ENCODE data around the gene LAMA5.

DNA sequence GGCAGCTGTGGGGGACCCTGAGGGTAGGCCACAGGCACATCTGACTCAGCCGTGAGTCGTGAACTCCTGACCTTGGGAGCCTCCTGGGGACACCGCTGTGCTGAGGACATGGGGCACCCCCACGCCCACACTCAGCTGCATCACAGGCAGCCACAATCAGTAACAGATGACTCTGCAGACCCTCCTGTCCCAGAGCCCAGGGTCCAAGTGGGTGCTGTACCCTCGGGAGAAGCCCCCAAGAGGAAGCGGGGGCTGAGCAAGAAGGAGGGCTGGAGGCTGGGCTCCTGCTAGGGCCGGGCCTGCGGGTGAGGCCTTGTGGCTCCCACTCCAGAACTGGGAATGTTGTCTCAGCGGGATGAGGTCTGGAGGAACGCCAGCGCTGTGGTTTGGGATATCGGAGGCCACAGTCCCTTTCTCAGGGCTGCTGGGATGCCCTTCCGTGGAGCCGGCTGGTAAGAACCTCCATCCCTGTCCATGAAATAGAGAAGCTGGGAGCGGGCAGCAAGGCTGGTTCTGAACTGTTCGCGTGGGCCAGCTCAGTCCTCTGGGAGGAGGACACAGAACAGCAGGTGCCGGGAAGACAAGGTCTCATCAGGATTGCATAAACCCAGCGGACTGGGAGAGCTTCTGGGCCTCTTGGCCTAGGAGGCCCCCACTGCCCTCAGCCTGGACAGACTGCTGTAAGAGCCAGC, 3.1 kb upstream of the LAMA5 start:
- TF ChIP-seq, protein P1, sequence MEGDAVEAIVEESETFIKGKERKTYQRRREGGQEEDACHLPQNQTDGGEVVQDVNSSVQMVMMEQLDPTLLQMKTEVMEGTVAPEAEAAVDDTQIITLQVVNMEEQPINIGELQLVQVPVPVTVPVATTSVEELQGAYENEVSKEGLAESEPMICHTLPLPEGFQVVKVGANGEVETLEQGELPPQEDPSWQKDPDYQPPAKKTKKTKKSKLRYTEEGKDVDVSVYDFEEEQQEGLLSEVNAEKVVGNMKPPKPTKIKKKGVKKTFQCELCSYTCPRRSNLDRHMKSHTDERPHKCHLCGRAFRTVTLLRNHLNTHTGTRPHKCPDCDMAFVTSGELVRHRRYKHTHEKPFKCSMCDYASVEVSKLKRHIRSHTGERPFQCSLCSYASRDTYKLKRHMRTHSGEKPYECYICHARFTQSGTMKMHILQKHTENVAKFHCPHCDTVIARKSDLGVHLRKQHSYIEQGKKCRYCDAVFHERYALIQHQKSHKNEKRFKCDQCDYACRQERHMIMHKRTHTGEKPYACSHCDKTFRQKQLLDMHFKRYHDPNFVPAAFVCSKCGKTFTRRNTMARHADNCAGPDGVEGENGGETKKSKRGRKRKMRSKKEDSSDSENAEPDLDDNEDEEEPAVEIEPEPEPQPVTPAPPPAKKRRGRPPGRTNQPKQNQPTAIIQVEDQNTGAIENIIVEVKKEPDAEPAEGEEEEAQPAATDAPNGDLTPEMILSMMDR (IDR thresholded peaks at IDR 0.05): no peak
- no peak for TF ChIP-seq POLR2A (IDR thresholded peaks at IDR 0.05)

Measured in right lobe of liver (tissue), 4 donors.